HepG2 (cell line): ENCODE measurements around the gene INF2. TPM values are rescaled to one million over a fixed set of nuclear protein-coding genes. Genes with fewer than 3 reads are reported as not detected.

Source experiments
- ARID2 ChIP-seq: sonication (generic); formaldehyde crosslinking; IDR thresholded peaks from 2 replicates; pipeline ENCODE4 v1.8.1; 2022; ENCODE audit warnings: mild to moderate bottlenecking, missing genetic modification reagents, borderline replicate concordance
- ARNTL ChIP-seq: sonication (generic); formaldehyde crosslinking; IDR thresholded peaks from 2 replicates; pipeline ENCODE4 v1.4.0; 2020; ENCODE audit warnings: mild to moderate bottlenecking, missing genetic modification reagents
- ATM ChIP-seq: fragments of 450-650 bp; IDR thresholded peaks from 2 replicates; pipeline ENCODE4 v1.7.1; 2017; ENCODE audit warnings: mild to moderate bottlenecking, borderline replicate concordance
- BCL3 ChIP-seq: sonication (generic); formaldehyde crosslinking; IDR thresholded peaks from 2 replicates; pipeline ENCODE4 v1.5.1; 2020; ENCODE audit warnings: mild to moderate bottlenecking, missing genetic modification reagents, moderate library complexity
- FOXP1 ChIP-seq, 2 experiments: fragments of 450-650 bp in 1 of 2; IDR thresholded peaks; 2 replicates each; pipeline ENCODE4 v1.6.1; 2017 to 2018; ENCODE audit warnings: antibody characterized with exemption in 1 of 2
- MAFF ChIP-seq: IDR thresholded peaks from 2 replicates; pipeline ENCODE4 v1.6.1; 2011; ENCODE audit warnings: low read depth, low read length, improper control_type of control experiment
- MTA3 ChIP-seq: sonication (generic); formaldehyde crosslinking; IDR thresholded peaks from 2 replicates; pipeline ENCODE4 v1.4.0; 2020; ENCODE audit warnings: missing genetic modification reagents
- MYNN ChIP-seq: sonication (generic); formaldehyde crosslinking; IDR thresholded peaks from 2 replicates; pipeline ENCODE4 v1.4.0; 2020; ENCODE audit warnings: mild to moderate bottlenecking, low read depth, missing genetic modification reagents
- NFYC ChIP-seq: IDR thresholded peaks from 2 replicates; pipeline ENCODE4 v1.6.1; 2016; ENCODE audit warnings: missing genetic modification reagents, missing compliant biosample characterization
- PRDM15 ChIP-seq: sonication (generic); formaldehyde crosslinking; IDR thresholded peaks from 2 replicates; pipeline ENCODE4 v1.4.0; 2020; ENCODE audit warnings: missing genetic modification reagents
- RAD21 ChIP-seq: fragments of 450-650 bp; formaldehyde crosslinking; IDR thresholded peaks from 2 replicates; pipeline ENCODE4 v1.5.0; 2020; ENCODE audit warnings: mild to moderate bottlenecking
- SP4 ChIP-seq: sonication (generic); formaldehyde crosslinking; IDR thresholded peaks from 2 replicates; pipeline ENCODE4 v1.8.1; 2023; ENCODE audit warnings: mild to moderate bottlenecking, missing genetic modification reagents
- STAT5B ChIP-seq: sonication (generic); formaldehyde crosslinking; IDR thresholded peaks from 2 replicates; pipeline ENCODE4 v1.4.0; 2020; ENCODE audit warnings: missing genetic modification reagents
- TOE1 ChIP-seq: sonication (generic); formaldehyde crosslinking; IDR thresholded peaks from 2 replicates; pipeline ENCODE4 v1.4.0; 2020; ENCODE audit warnings: mild to moderate bottlenecking, missing genetic modification reagents
- XBP1 ChIP-seq: sonication (generic); formaldehyde crosslinking; IDR thresholded peaks from 2 replicates; pipeline ENCODE4 v1.5.0; 2020; ENCODE audit warnings: missing genetic modification reagents
- ZNF101 ChIP-seq: sonication (generic); formaldehyde crosslinking; IDR thresholded peaks from 2 replicates; pipeline ENCODE4 v1.4.0; 2020; ENCODE audit warnings: mild to moderate bottlenecking, low read depth, missing genetic modification reagents, borderline replicate concordance
- ZNF34 ChIP-seq: sonication (generic); formaldehyde crosslinking; IDR thresholded peaks from 2 replicates; pipeline ENCODE4 v1.4.0; 2020; ENCODE audit warnings: mild to moderate bottlenecking, missing genetic modification reagents, borderline replicate concordance
- ZNF367 ChIP-seq: sonication (generic); formaldehyde crosslinking; IDR thresholded peaks from 2 replicates; pipeline ENCODE4 v1.4.0; 2020; ENCODE audit warnings: missing genetic modification reagents, borderline replicate concordance
- ZNF678 ChIP-seq: sonication (generic); formaldehyde crosslinking; IDR thresholded peaks from 2 replicates; pipeline ENCODE4 v1.4.0; 2020; ENCODE audit warnings: mild to moderate bottlenecking, missing genetic modification reagents
- ZNF720 ChIP-seq: sonication (generic); formaldehyde crosslinking; IDR thresholded peaks from 2 replicates; pipeline ENCODE4 v1.4.0; 2020; ENCODE audit warnings: missing genetic modification reagents
- ZNF746 ChIP-seq: sonication (generic); formaldehyde crosslinking; IDR thresholded peaks from 2 replicates; pipeline ENCODE4 v1.8.0; 2022; ENCODE audit warnings: mild to moderate bottlenecking, missing genetic modification reagents
- polyA plus RNA-seq, 8 experiments: library from polyadenylated mRNA; depleted of rRNA in 3 of 8; stranded (reverse) in 7 of 8; unstranded in 1 of 8; fragments of >200 nt; fragmentation: Illumina TruSeq in 4 of 8; extraction: Trizol in 4 of 8; gene quantifications; 2 replicates each; pipeline versions ENCODE4 v1.2.1 to v1.2.3, GENCODE V29; 2011 to 2016; ENCODE audit warnings: low read depth in 4 of 8, missing spikeins in 1 of 8, mixed read lengths in 1 of 8; ENCODE audit not compliant: insufficient read depth in 1 of 8
- total RNA-seq, 5 experiments: library from RNA; depleted of rRNA; stranded (reverse); fragments of >200 nt; fragmentation: Illumina TruSeq; extraction: Trizol; gene quantifications; 2 replicates each; pipeline ENCODE4 v1.2.3, GENCODE V29; 2016; ENCODE audit warnings: low read depth in 1 of 5
- TF ChIP-seq, protein P1 (sequence below): sonication (generic); formaldehyde crosslinking; IDR thresholded peaks from 2 replicates; pipeline ENCODE4 v1.4.0; 2020; ENCODE audit warnings: missing genetic modification reagents, mild to moderate bottlenecking, borderline replicate concordance

The INF2 gene
- total and polyA plus RNA-seq, 2 of the 13 experiments (the other 11 are each of a cell fraction or from before 2014, with no cell fraction given): 16.4 to 26.4 TPM

DNA sequence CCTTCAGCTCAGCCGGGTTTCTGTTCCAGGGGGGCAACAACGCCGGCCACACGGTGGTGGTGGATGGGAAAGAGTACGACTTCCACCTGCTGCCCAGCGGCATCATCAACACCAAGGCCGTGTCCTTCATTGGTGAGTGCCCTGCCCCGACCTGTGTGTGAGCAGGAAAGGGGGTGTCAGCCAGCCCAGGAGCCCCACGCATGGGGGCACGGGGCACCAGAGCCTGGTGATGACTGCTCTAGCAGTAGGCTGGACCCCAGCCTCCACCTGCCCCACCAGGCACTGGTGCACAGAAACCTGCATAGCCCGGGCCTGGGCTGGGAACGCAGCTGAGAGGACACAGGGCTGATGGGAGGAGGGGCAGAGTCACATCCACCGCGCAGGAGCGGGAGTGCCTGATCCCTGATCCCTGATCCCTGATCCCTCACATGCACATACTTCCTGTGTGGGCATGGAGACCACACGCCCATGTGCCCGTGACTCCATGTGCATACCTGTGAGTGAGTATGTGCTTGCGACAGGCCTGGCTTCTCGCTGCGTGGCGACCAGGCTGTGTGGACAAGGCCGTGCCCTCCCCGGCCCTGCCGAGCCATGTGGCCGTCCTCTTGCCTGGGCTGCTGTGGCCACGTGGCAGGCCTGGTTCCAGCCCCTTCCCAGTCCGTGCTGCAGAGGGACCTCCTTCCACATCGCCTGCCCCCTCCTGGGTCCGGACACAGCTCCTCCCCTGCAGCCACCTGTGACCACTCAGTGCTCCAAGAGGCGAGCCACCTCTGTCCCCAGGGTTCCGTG lies 45.8 kb downstream of the INF2 start (continued):
- no peak for TF ChIP-seq PRDM15 (CRISPR knock-in tag)
- no peak for TF ChIP-seq ATM
- TF ChIP-seq MYNN (CRISPR knock-in tag): no peak
- no peak for TF ChIP-seq ZNF101 (CRISPR knock-in tag)
- TF ChIP-seq ZNF367: no peak
- TF ChIP-seq NFYC (CRISPR knock-in tag): no peak; the same call in 1 of the 2 replicates
- TF ChIP-seq RAD21 (CRISPR knock-in tag): peak; percentile 37
- TF ChIP-seq MTA3: no peak
- no peak for TF ChIP-seq ZNF34 (CRISPR knock-in tag)
- TF ChIP-seq STAT5B: no peak; the same call in 1 of the 2 replicates
- no peak for TF ChIP-seq FOXP1 (IDR thresholded peaks at IDR 0.05)
- TF ChIP-seq FOXP1 (CRISPR knock-in tag; IDR thresholded peaks at IDR 0.05): 0 out of 2 replicates have a peak, but pooled peaks have one; percentile 19
- peak; percentile 78; the same call in 1 of the 2 replicates for TF ChIP-seq ARID2 (CRISPR knock-in tag)
- TF ChIP-seq, protein P1, sequence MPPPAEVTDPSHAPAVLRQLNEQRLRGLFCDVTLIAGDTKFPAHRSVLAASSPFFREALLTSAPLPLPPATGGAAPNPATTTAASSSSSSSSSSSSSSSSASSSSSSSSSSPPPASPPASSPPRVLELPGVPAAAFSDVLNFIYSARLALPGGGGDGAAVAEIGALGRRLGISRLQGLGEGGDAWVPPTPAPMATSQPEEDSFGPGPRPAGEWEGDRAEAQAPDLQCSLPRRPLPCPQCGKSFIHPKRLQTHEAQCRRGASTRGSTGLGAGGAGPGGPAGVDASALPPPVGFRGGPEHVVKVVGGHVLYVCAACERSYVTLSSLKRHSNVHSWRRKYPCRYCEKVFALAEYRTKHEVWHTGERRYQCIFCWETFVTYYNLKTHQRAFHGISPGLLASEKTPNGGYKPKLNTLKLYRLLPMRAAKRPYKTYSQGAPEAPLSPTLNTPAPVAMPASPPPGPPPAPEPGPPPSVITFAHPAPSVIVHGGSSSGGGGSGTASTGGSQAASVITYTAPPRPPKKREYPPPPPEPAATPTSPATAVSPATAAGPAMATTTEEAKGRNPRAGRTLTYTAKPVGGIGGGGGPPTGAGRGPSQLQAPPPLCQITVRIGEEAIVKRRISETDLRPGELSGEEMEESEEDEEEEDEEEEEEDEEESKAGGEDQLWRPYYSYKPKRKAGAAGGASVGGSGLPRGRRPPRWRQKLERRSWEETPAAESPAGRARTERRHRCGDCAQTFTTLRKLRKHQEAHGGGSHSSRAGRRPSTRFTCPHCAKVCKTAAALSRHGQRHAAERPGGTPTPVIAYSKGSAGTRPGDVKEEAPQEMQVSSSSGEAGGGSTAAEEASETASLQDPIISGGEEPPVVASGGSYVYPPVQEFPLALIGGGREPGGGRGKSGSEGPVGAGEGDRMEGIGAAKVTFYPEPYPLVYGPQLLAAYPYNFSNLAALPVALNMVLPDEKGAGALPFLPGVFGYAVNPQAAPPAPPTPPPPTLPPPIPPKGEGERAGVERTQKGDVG (CRISPR knock-in tag): peak; percentile 52; the same call in 1 of the 2 replicates
- 0 out of 2 replicates have a peak, but pooled peaks have one; percentile 67 for TF ChIP-seq ZNF678 (CRISPR knock-in tag)
- TF ChIP-seq ARNTL (CRISPR knock-in tag): peak; percentile 90
- no peak for TF ChIP-seq XBP1 (CRISPR knock-in tag)
- TF ChIP-seq SP4 (CRISPR knock-in tag): peak; percentile 65
- TF ChIP-seq BCL3 (CRISPR knock-in tag): peak; percentile 72
- TF ChIP-seq ZNF720 (CRISPR knock-in tag): peak; percentile 63; the same call in 1 of the 2 replicates
- peak; percentile 34; the same call in 1 of the 2 replicates for TF ChIP-seq ZNF746 (CRISPR knock-in tag)
- no peak for TF ChIP-seq TOE1
- TF ChIP-seq MAFF: no peak
